ENCODE measurements around the gene PPARG. TPM values are rescaled to one million over a fixed set of nuclear protein-coding genes. Genes with fewer than 3 reads are reported as not detected.

PPARG gene
- total and polyA plus RNA-seq, 2 experiments from 2014 or later, result 0.15 to 0.42 TPM

DNA sequence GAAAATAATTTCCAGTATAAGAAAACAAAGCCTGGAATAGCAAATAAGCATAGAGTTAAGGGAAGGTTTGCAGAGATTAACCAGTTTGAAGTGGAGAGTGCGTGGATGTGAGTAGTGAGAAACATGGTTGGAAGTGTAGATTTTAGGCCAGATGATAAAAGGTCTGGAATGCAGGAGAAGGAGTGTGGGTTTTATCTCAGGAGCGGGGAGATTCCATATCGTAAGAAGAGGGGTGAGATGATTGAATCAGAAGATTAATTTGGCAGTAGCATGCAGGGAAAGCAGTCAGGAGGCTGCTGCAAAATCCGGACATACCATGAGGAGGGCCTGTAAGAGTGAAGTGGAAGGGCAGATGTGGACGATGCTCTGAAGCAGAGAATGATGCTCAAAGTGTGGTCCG lies 13.7 kb downstream of the PPARG start:
- Mint-ChIP-seq H3K27me3 (ENCODE audit: insufficient read depth, low read depth, poor library complexity) (no peaks in the 10 kb centered on the region), H3K4me1 (no peaks in the 10 kb centered on the region)
- no peak for DNase-seq (ENCODE audit: low spot score)

More for the DNA sequence above, 13.7 kb downstream of the PPARG start:
- no peak overlapping the region for H3K27ac Mint-ChIP-seq
- H3K9me3 Mint-ChIP-seq, result no peaks in the 10 kb centered on the region
- no peak overlapping the region for H2AFZ ChIP-seq
- H3F3A ChIP-seq (replicated peaks; ENCODE audit: low read depth), result no peaks in the 10 kb centered on the region
- H3K36me3 Mint-ChIP-seq (ENCODE audit: low read depth), result no peaks in the 10 kb centered on the region
- H3K36me3 ChIP-seq (ENCODE audit: insufficient read depth), result no peaks in the 10 kb centered on the region
- no peaks in the 10 kb centered on the region for H3K27me3 ChIP-seq (ENCODE audit: insufficient read depth)
- H3K4me3 Mint-ChIP-seq, result no peak overlapping the region
- no peak overlapping the region for H3K4me2 ChIP-seq
- H4K20me1 ChIP-seq (replicated peaks; ENCODE audit: insufficient read depth), result no peaks in the 10 kb centered on the region
- no peak overlapping the region for H3K27ac ChIP-seq (ENCODE audit: low read depth)
- TF ChIP-seq ZNF114 (CRISPR knock-in tag; IDR thresholded peaks at IDR 0.05) (no peak), ZNF331 (CRISPR knock-in tag; IDR thresholded peaks at IDR 0.05; ENCODE audit: low read depth) (no peak), POLR2AphosphoS5 (IDR thresholded peaks at IDR 0.05; ENCODE audit: low read depth) (no peak), CREB1 (CRISPR knock-in tag; IDR thresholded peaks at IDR 0.05; ENCODE audit: low read depth) (no peak), EZH2 (IDR thresholded peaks at IDR 0.05; ENCODE audit: low read depth, unreplicated experiment) (no peak), STAT1 (IDR thresholded peaks at IDR 0.05; ENCODE audit: unreplicated experiment) (no peak), NANOG (IDR thresholded peaks at IDR 0.05; ENCODE audit: borderline replicate concordance) (no peak), EZH2phosphoT487 (IDR thresholded peaks at IDR 0.05; ENCODE audit: unreplicated experiment) (no peak), JUNB (IDR thresholded peaks at IDR 0.05; ENCODE audit: unreplicated experiment) (no peak)
- TF ChIP-seq, protein P1, sequence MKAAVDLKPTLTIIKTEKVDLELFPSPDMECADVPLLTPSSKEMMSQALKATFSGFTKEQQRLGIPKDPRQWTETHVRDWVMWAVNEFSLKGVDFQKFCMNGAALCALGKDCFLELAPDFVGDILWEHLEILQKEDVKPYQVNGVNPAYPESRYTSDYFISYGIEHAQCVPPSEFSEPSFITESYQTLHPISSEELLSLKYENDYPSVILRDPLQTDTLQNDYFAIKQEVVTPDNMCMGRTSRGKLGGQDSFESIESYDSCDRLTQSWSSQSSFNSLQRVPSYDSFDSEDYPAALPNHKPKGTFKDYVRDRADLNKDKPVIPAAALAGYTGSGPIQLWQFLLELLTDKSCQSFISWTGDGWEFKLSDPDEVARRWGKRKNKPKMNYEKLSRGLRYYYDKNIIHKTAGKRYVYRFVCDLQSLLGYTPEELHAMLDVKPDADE (IDR thresholded peaks at IDR 0.05), result no peak
- TF ChIP-seq, protein P2, sequence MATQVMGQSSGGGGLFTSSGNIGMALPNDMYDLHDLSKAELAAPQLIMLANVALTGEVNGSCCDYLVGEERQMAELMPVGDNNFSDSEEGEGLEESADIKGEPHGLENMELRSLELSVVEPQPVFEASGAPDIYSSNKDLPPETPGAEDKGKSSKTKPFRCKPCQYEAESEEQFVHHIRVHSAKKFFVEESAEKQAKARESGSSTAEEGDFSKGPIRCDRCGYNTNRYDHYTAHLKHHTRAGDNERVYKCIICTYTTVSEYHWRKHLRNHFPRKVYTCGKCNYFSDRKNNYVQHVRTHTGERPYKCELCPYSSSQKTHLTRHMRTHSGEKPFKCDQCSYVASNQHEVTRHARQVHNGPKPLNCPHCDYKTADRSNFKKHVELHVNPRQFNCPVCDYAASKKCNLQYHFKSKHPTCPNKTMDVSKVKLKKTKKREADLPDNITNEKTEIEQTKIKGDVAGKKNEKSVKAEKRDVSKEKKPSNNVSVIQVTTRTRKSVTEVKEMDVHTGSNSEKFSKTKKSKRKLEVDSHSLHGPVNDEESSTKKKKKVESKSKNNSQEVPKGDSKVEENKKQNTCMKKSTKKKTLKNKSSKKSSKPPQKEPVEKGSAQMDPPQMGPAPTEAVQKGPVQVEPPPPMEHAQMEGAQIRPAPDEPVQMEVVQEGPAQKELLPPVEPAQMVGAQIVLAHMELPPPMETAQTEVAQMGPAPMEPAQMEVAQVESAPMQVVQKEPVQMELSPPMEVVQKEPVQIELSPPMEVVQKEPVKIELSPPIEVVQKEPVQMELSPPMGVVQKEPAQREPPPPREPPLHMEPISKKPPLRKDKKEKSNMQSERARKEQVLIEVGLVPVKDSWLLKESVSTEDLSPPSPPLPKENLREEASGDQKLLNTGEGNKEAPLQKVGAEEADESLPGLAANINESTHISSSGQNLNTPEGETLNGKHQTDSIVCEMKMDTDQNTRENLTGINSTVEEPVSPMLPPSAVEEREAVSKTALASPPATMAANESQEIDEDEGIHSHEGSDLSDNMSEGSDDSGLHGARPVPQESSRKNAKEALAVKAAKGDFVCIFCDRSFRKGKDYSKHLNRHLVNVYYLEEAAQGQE (IDR thresholded peaks at IDR 0.05; ENCODE audit: unreplicated experiment), result no peak
- TF ChIP-seq, protein P3, sequence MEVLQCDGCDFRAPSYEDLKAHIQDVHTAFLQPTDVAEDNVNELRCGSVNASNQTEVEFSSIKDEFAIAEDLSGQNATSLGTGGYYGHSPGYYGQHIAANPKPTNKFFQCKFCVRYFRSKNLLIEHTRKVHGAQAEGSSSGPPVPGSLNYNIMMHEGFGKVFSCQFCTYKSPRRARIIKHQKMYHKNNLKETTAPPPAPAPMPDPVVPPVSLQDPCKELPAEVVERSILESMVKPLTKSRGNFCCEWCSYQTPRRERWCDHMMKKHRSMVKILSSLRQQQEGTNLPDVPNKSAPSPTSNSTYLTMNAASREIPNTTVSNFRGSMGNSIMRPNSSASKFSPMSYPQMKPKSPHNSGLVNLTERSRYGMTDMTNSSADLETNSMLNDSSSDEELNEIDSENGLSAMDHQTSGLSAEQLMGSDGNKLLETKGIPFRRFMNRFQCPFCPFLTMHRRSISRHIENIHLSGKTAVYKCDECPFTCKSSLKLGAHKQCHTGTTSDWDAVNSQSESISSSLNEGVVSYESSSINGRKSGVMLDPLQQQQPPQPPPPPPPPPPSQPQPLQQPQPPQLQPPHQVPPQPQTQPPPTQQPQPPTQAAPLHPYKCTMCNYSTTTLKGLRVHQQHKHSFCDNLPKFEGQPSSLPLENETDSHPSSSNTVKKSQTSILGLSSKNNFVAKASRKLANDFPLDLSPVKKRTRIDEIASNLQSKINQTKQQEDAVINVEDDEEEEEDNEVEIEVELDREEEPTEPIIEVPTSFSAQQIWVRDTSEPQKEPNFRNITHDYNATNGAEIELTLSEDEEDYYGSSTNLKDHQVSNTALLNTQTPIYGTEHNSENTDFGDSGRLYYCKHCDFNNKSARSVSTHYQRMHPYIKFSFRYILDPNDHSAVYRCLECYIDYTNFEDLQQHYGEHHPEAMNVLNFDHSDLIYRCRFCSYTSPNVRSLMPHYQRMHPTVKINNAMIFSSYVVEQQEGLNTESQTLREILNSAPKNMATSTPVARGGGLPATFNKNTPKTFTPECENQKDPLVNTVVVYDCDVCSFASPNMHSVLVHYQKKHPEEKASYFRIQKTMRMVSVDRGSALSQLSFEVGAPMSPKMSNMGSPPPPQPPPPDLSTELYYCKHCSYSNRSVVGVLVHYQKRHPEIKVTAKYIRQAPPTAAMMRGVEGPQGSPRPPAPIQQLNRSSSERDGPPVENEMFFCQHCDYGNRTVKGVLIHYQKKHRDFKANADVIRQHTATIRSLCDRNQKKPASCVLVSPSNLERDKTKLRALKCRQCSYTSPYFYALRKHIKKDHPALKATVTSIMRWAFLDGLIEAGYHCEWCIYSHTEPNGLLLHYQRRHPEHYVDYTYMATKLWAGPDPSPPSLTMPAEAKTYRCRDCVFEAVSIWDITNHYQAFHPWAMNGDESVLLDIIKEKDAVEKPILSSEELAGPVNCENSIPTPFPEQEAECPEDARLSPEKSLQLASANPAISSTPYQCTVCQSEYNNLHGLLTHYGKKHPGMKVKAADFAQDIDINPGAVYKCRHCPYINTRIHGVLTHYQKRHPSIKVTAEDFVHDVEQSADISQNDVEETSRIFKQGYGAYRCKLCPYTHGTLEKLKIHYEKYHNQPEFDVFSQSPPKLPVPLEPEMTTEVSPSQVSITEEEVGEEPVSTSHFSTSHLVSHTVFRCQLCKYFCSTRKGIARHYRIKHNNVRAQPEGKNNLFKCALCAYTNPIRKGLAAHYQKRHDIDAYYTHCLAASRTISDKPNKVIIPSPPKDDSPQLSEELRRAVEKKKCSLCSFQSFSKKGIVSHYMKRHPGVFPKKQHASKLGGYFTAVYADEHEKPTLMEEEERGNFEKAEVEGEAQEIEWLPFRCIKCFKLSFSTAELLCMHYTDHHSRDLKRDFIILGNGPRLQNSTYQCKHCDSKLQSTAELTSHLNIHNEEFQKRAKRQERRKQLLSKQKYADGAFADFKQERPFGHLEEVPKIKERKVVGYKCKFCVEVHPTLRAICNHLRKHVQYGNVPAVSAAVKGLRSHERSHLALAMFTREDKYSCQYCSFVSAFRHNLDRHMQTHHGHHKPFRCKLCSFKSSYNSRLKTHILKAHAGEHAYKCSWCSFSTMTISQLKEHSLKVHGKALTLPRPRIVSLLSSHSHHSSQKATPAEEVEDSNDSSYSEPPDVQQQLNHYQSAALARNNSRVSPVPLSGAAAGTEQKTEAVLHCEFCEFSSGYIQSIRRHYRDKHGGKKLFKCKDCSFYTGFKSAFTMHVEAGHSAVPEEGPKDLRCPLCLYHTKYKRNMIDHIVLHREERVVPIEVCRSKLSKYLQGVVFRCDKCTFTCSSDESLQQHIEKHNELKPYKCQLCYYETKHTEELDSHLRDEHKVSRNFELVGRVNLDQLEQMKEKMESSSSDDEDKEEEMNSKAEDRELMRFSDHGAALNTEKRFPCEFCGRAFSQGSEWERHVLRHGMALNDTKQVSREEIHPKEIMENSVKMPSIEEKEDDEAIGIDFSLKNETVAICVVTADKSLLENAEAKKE (CRISPR knock-in tag; IDR thresholded peaks at IDR 0.05), result no peak
- TF ChIP-seq, protein P4, sequence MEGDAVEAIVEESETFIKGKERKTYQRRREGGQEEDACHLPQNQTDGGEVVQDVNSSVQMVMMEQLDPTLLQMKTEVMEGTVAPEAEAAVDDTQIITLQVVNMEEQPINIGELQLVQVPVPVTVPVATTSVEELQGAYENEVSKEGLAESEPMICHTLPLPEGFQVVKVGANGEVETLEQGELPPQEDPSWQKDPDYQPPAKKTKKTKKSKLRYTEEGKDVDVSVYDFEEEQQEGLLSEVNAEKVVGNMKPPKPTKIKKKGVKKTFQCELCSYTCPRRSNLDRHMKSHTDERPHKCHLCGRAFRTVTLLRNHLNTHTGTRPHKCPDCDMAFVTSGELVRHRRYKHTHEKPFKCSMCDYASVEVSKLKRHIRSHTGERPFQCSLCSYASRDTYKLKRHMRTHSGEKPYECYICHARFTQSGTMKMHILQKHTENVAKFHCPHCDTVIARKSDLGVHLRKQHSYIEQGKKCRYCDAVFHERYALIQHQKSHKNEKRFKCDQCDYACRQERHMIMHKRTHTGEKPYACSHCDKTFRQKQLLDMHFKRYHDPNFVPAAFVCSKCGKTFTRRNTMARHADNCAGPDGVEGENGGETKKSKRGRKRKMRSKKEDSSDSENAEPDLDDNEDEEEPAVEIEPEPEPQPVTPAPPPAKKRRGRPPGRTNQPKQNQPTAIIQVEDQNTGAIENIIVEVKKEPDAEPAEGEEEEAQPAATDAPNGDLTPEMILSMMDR (conservative IDR thresholded peaks at IDR 0.05; ENCODE audit: low read depth in 2 of 2), result no peak
- H3K4me3 ChIP-seq, result no peak overlapping the region
- no peaks in the 10 kb centered on the region for H3K4me1 ChIP-seq (ENCODE audit: insufficient read depth)
- ATAC-seq, result no peak
- H3K9me2 ChIP-seq (ENCODE audit: insufficient read depth), result no peaks in the 10 kb centered on the region
- H3K79me2 ChIP-seq (replicated peaks; ENCODE audit: insufficient read depth), result no peaks in the 10 kb centered on the region
